Gastrocnemius medialis (tissue), 4 donors: ENCODE measurements around the gene CNTN4.

Experiments
- POLR2A ChIP-seq, 2 donors: fragments of 450-650 bp; IDR thresholded peaks; one replicate each; pipeline ENCODE4 v1.6.1; 2017; ENCODE audit warnings: antibody characterized with exemption in 2 of 2, mild to moderate bottlenecking in 2 of 2, moderate library complexity in 2 of 2
- TF ChIP-seq, protein P1 (sequence below), 5 experiments: fragments of 450-650 bp in 3 of 5; fragments of 200-600 bp in 2 of 5; sonication (generic) in 2 of 5; IDR thresholded peaks in 4 of 5; conservative IDR thresholded peaks in 1 of 5; 1 replicate in 4 of 5; 2 replicates in 1 of 5; pipeline ENCODE4 v1.5.1; 2016 to 2019; ENCODE audit warnings: antibody characterized with exemption in 5 of 5, mild to moderate bottlenecking in 3 of 5, moderate library complexity in 3 of 5

- no peak for TF ChIP-seq POLR2A (IDR thresholded peaks at IDR 0.05)
- TF ChIP-seq, protein P1, sequence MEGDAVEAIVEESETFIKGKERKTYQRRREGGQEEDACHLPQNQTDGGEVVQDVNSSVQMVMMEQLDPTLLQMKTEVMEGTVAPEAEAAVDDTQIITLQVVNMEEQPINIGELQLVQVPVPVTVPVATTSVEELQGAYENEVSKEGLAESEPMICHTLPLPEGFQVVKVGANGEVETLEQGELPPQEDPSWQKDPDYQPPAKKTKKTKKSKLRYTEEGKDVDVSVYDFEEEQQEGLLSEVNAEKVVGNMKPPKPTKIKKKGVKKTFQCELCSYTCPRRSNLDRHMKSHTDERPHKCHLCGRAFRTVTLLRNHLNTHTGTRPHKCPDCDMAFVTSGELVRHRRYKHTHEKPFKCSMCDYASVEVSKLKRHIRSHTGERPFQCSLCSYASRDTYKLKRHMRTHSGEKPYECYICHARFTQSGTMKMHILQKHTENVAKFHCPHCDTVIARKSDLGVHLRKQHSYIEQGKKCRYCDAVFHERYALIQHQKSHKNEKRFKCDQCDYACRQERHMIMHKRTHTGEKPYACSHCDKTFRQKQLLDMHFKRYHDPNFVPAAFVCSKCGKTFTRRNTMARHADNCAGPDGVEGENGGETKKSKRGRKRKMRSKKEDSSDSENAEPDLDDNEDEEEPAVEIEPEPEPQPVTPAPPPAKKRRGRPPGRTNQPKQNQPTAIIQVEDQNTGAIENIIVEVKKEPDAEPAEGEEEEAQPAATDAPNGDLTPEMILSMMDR (IDR thresholded peaks at IDR 0.05 in 4 of 5, conservative IDR thresholded peaks at IDR 0.05 in 1 of 5) = no peak
Observed at GRCh38 chr3:2861120-2861519, 762.5 kb downstream of the CNTN4 start.
